Muscle of leg (tissue), 11 donors: ENCODE results near the gene GLUD1. TPM values are rescaled to one million over a fixed set of nuclear protein-coding genes. Genes with fewer than 3 reads are reported as not detected.
"Not testable (repeated sequence)": the region's sequence is repeated elsewhere in the genome, so short reads cannot be mapped to it uniquely, and the experiment has no call there.

Experiments
- DNase-seq: peaks from one replicate; pipeline ENCODE4 v3.0.0; 2013
- H3K27ac ChIP-seq: one replicate; pipeline ENCODE4 v1.5.1; 2013; ENCODE audit warnings: mild to moderate bottlenecking, low read length, control low read depth
- H3K27me3 ChIP-seq: one replicate; pipeline ENCODE4 v1.6.1; 2013; ENCODE audit warnings: low read length; ENCODE audit not compliant: control insufficient read depth, insufficient read depth
- H3K36me3 ChIP-seq: one replicate; pipeline ENCODE4 v1.6.1; 2013; ENCODE audit warnings: low read length; ENCODE audit not compliant: control insufficient read depth, insufficient read depth
- H3K4me1 ChIP-seq: one replicate; pipeline ENCODE4 v1.6.1; 2013; ENCODE audit warnings: low read length; ENCODE audit not compliant: control insufficient read depth, insufficient read depth
- H3K4me3 ChIP-seq: one replicate; pipeline ENCODE4 v1.5.1; 2013; ENCODE audit warnings: low read length, control low read depth
- H3K9me3 ChIP-seq: replicated peaks from 2 replicates; pipeline ENCODE4 v1.6.1; 2013; ENCODE audit warnings: low read depth, low read length; ENCODE audit not compliant: control insufficient read depth
- WGBS: methylation state at CpG from one replicate; pipeline ENCODE4 v1.1.5; 2013; ENCODE audit warnings: missing lambda C conversion rate; ENCODE audit not compliant: insufficient coverage; 5-methylcytosine and 5-hydroxymethylcytosine counted together
- polyA plus RNA-seq, 8 donors: library from polyadenylated mRNA; unstranded; fragments of 120-200 nt; gene quantifications; one replicate each; pipeline versions ENCODE4 v1.2.1 to v1.2.3, GENCODE V29; 2013; ENCODE audit warnings: inconsistent platforms in 1 of 8, low replicate concordance in 1 of 8; ENCODE audit not compliant: insufficient read length in 8 of 8, insufficient read depth in 1 of 8
- total RNA-seq: library from RNA; stranded (reverse); fragments of 120-200 nt; gene quantifications from one replicate; pipeline ENCODE4 v1.2.4, GENCODE V29; 2013

Gene GLUD1
- total and polyA plus RNA-seq, 9 donors: 53.2 to 83.0 (median 56.2) TPM

GRCh38 chr10:87092376-87092860 is 2.2 kb downstream of the GLUD1 start:
- H3K27me3 ChIP-seq: no peaks in the 10 kb centered on the region
- H3K4me1 ChIP-seq: peaks cover 16% of the 10 kb centered on the region
- peak overlapping the region; percentile 70 for H3K4me3 ChIP-seq
- peak; percentile 76 for DNase-seq
- peaks cover 7% of the 10 kb centered on the region for H3K36me3 ChIP-seq
- peak overlapping the region; percentile 83 for H3K27ac ChIP-seq
- no peaks in the 10 kb centered on the region for H3K9me3 ChIP-seq
- 0% methylated on average over 1 of the region's 7 CpGs for WGBS

GRCh38 chr10:87090779-87091178 is 3.9 kb downstream of the GLUD1 start:
- H3K4me1 ChIP-seq: peaks cover 9% of the 10 kb centered on the region

GRCh38 chr10:87089746-87090145 is 4.9 kb downstream of the GLUD1 start:
- DNase-seq: no peak
- H3K27ac ChIP-seq: no peak overlapping the region
- no peaks in the 10 kb centered on the region for H3K9me3 ChIP-seq
- no peaks in the 10 kb centered on the region for H3K27me3 ChIP-seq
- H3K36me3 ChIP-seq: peaks cover 4% of the 10 kb centered on the region
- H3K4me1 ChIP-seq: peaks cover 9% of the 10 kb centered on the region
- no peak overlapping the region for H3K4me3 ChIP-seq
- WGBS: no CpG with 5 or more reads among the region's 4 CpGs

More at GRCh38 chr10:87090779-87091178, 3.9 kb downstream of the GLUD1 start:
- WGBS: no CpG with 5 or more reads among the region's 4 CpGs
- H3K9me3 ChIP-seq: no peaks in the 10 kb centered on the region
- H3K27ac ChIP-seq: no peak overlapping the region
- peak; percentile 26 for DNase-seq
- no peak overlapping the region for H3K4me3 ChIP-seq
- H3K27me3 ChIP-seq: no peaks in the 10 kb centered on the region
- peaks cover 4% of the 10 kb centered on the region for H3K36me3 ChIP-seq

- Histone ChIP-seq H3K36me3 (peaks cover 4% of the 10 kb centered on the region), H3K9me3 (no peaks in the 10 kb centered on the region), H3K27ac (no peak overlapping the region), H3K27me3 (no peaks in the 10 kb centered on the region), H3K4me1 (no peaks in the 10 kb centered on the region), H3K4me3 (no peak overlapping the region)
- no CpG with 5 or more reads among the region's 1 CpG for WGBS
- peak; percentile 11 for DNase-seq
Measured at GRCh38 chr10:87085537-87085936, 9.1 kb downstream of the GLUD1 start.

- peak overlapping the region; percentile 7 for H3K27ac ChIP-seq
- H3K27me3 ChIP-seq, H3K36me3 ChIP-seq, H3K4me1 ChIP-seq, H3K4me3 ChIP-seq, H3K9me3 ChIP-seq: not testable (repeated sequence)
- peak; percentile 43 for DNase-seq
Measured at GRCh38 chr10:87084291-87084782, 10.3 kb downstream of the GLUD1 start.

- not testable (repeated sequence) for H3K27me3 ChIP-seq, H3K36me3 ChIP-seq, H3K9me3 ChIP-seq, H3K4me3 ChIP-seq, H3K4me1 ChIP-seq
- peak overlapping the region; percentile 7 for H3K27ac ChIP-seq
- DNase-seq: peak; percentile 70
- WGBS: no CpG with 5 or more reads among the region's 5 CpGs
Measured at GRCh38 chr10:87083576-87084290, 10.9 kb downstream of the GLUD1 start.

- H3K4me1 ChIP-seq, H3K36me3 ChIP-seq, H3K4me3 ChIP-seq, H3K27me3 ChIP-seq, H3K9me3 ChIP-seq: not testable (repeated sequence)
- DNase-seq: peak; percentile 60
- H3K27ac ChIP-seq: peak overlapping the region; percentile 55
- no CpG with 5 or more reads among the region's 1 CpG for WGBS
Measured at GRCh38 chr10:87082219-87082618, 12.4 kb downstream of the GLUD1 start.

- not testable (repeated sequence) for H3K4me3 ChIP-seq, DNase-seq, H3K4me1 ChIP-seq, H3K9me3 ChIP-seq, H3K36me3 ChIP-seq, H3K27ac ChIP-seq, H3K27me3 ChIP-seq
- no CpG with 5 or more reads among the region's 3 CpGs for WGBS
Measured at GRCh38 chr10:87081574-87081973, 13.1 kb downstream of the GLUD1 start.

GRCh38 chr10:87080621-87081020 is 14.0 kb downstream of the GLUD1 start:
- not testable (repeated sequence) for H3K27me3 ChIP-seq, H3K27ac ChIP-seq, H3K9me3 ChIP-seq, H3K4me3 ChIP-seq, DNase-seq, H3K36me3 ChIP-seq, H3K4me1 ChIP-seq
- no CpG with 5 or more reads among the region's 31 CpGs for WGBS

GRCh38 chr10:87079106-87079836 is 15.4 kb downstream of the GLUD1 start:
- H3K27ac ChIP-seq: no peak overlapping the region
- no peak overlapping the region for H3K4me3 ChIP-seq
- no peaks in the 10 kb centered on the region for H3K4me1 ChIP-seq
- H3K9me3 ChIP-seq: no peaks in the 10 kb centered on the region
- no peaks in the 10 kb centered on the region for H3K27me3 ChIP-seq
- 80% methylated on average over 3 of the region's 11 CpGs for WGBS
- H3K36me3 ChIP-seq: peaks cover under 1% of the 10 kb centered on the region
- no peak for DNase-seq
